ENCODE data around the gene HMCN2. TPM values are rescaled to one million over a fixed set of nuclear protein-coding genes. Genes with fewer than 3 reads are reported as not detected.

HMCN2 gene
- total RNA-seq, 4 donors from 2014 or later = 1.8 to 46.7 (median 24.4) TPM

- no peaks in the 10 kb centered on the region for H3K27me3 ChIP-seq
- DNase-seq = no peak
- no peaks in the 10 kb centered on the region for H3K36me3 ChIP-seq
- H3K27ac ChIP-seq = peak overlapping the region; percentile 76 to 81
- no peaks in the 10 kb centered on the region for H3K4me1 ChIP-seq
- no peaks in the 10 kb centered on the region for H3K9me3 ChIP-seq
- TF ChIP-seq CTCF (IDR thresholded peaks at IDR 0.05) (no peak), POLR2A (IDR thresholded peaks at IDR 0.05) (no peak)
- no peak overlapping the region for H3K4me3 ChIP-seq
- intact Hi-C loops (cut with DNase I; ENCODE audit: low total_unique reads) = no loop called here
Observed at GRCh38 chr9:130300739-130301138, 35.2 kb downstream of the HMCN2 start.

- H3K9me3 ChIP-seq = no peaks in the 10 kb centered on the region
- TF ChIP-seq CTCF (IDR thresholded peaks at IDR 0.05) (no peak), POLR2A (IDR thresholded peaks at IDR 0.05) (no peak)
- no peaks in the 10 kb centered on the region for H3K4me1 ChIP-seq
- H3K27me3 ChIP-seq = no peaks in the 10 kb centered on the region
- H3K4me3 ChIP-seq = no peak overlapping the region
- intact Hi-C loops (cut with DNase I; ENCODE audit: low total_unique reads) = no loop called here
- DNase-seq = peak; percentile 83 to 87
- H3K36me3 ChIP-seq = no peaks in the 10 kb centered on the region
- H3K27ac ChIP-seq = peak overlapping the region; percentile 76 to 81
Observed at GRCh38 chr9:130301483-130302286, 36.1 kb downstream of the HMCN2 start.

GRCh38 chr9:130302785-130303612, 37.4 kb downstream of the HMCN2 start:
- H3K27ac ChIP-seq = peak overlapping the region in 1 of 2 donors; percentile 81
- no peaks in the 10 kb centered on the region for H3K4me1 ChIP-seq
- H3K36me3 ChIP-seq = no peaks in the 10 kb centered on the region
- TF ChIP-seq CTCF (IDR thresholded peaks at IDR 0.05) = no peak
- no peak for TF ChIP-seq POLR2A (IDR thresholded peaks at IDR 0.05)
- H3K27me3 ChIP-seq = no peaks in the 10 kb centered on the region
- intact Hi-C loops (cut with DNase I; ENCODE audit: low total_unique reads) = no loop called here
- DNase-seq = no peak
- H3K4me3 ChIP-seq = no peak overlapping the region
- no peaks in the 10 kb centered on the region for H3K9me3 ChIP-seq

GRCh38 chr9:130303613-130304055, 38.1 kb downstream of the HMCN2 start:
- no peaks in the 10 kb centered on the region for H3K4me1 ChIP-seq
- peak overlapping the region in 1 of 2 donors; percentile 81 for H3K27ac ChIP-seq
- intact Hi-C loops (cut with DNase I; ENCODE audit: low total_unique reads) = no loop called here
- TF ChIP-seq CTCF (IDR thresholded peaks at IDR 0.05) = no peak
- no peak for TF ChIP-seq POLR2A (IDR thresholded peaks at IDR 0.05)
- no peaks in the 10 kb centered on the region for H3K36me3 ChIP-seq
- H3K27me3 ChIP-seq = no peaks in the 10 kb centered on the region
- no peak overlapping the region for H3K4me3 ChIP-seq
- DNase-seq = no peak
- H3K9me3 ChIP-seq = no peaks in the 10 kb centered on the region

GRCh38 chr9:130304116-130304515, 38.6 kb downstream of the HMCN2 start:
- peak overlapping the region in 1 of 2 donors; percentile 81 for H3K27ac ChIP-seq
- H3K27me3 ChIP-seq = no peaks in the 10 kb centered on the region
- TF ChIP-seq CTCF (IDR thresholded peaks at IDR 0.05) = no peak
- no peak for TF ChIP-seq POLR2A (IDR thresholded peaks at IDR 0.05)
- H3K4me1 ChIP-seq = no peaks in the 10 kb centered on the region
- no peak overlapping the region for H3K4me3 ChIP-seq
- H3K36me3 ChIP-seq = no peaks in the 10 kb centered on the region
- no peak for DNase-seq
- H3K9me3 ChIP-seq = no peaks in the 10 kb centered on the region
- intact Hi-C loops (cut with DNase I; ENCODE audit: low total_unique reads) = no loop called here

Measured in uterus (tissue), 4 donors.